Neural cell (in vitro differentiated cells): ENCODE results near the gene ATXN7L3. TPM values are rescaled to one million over a fixed set of nuclear protein-coding genes. Genes with fewer than 3 reads are reported as not detected.

Experiments used
- H2AFZ ChIP-seq: fragments of 200-600, 300-800 bp; sonication (generic), shearing (Covaris generic); 2 replicates; pipeline ENCODE4 v1.6.0; 2014; ENCODE audit warnings: low read depth, mild to moderate bottlenecking, antibody characterized with exemption, low read length, moderate library complexity
- H3F3A ChIP-seq: fragments of 200-600 bp; shearing (Covaris generic); 2 replicates; pipeline ENCODE4 v1.6.1; 2016; ENCODE audit warnings: mild to moderate bottlenecking, moderate library complexity, mixed read lengths, antibody characterized with exemption, low read length; ENCODE audit not compliant: insufficient read depth, poor library complexity, severe bottlenecking
- H3K27ac ChIP-seq: fragments of 200-600, 300-800 bp; sonication (generic), shearing (Covaris generic); 2 replicates; pipeline ENCODE4 v1.5.1; 2014; ENCODE audit warnings: mild to moderate bottlenecking, low read length, moderate library complexity
- H3K27me3 ChIP-seq: fragments of 300-800, 200-600 bp; sonication (generic), shearing (Covaris generic); 2 replicates; pipeline ENCODE4 v1.6.0; 2014; ENCODE audit warnings: mild to moderate bottlenecking, low read depth, low read length, moderate library complexity; ENCODE audit not compliant: insufficient read depth
- H3K36me3 ChIP-seq: fragments of 300-800, 200-600 bp; sonication (generic), shearing (Covaris generic); 2 replicates; pipeline ENCODE4 v1.5.1; 2014; ENCODE audit warnings: mild to moderate bottlenecking, antibody characterized with exemption, low read length, moderate library complexity; ENCODE audit not compliant: insufficient read depth
- H3K4me2 ChIP-seq: fragments of 300-800, 200-600 bp; sonication (generic), shearing (Covaris generic); 2 replicates; pipeline ENCODE4 v1.6.0; 2014; ENCODE audit warnings: mild to moderate bottlenecking, low read length
- H3K4me3 ChIP-seq: fragments of 300-800, 200-600 bp; sonication (generic), shearing (Covaris generic); 2 replicates; pipeline ENCODE4 v1.5.1; 2014; ENCODE audit warnings: mild to moderate bottlenecking, low read length, moderate library complexity
- H3K79me2 ChIP-seq: fragments of 200-600 bp; shearing (Covaris generic); replicated peaks from 2 replicates; pipeline ENCODE4 v1.6.0; 2014; ENCODE audit warnings: mild to moderate bottlenecking, low read length, moderate library complexity; ENCODE audit not compliant: insufficient read depth
- H3K9ac ChIP-seq: fragments of 300-800, 200-600 bp; sonication (generic), shearing (Covaris generic); 2 replicates; pipeline ENCODE4 v1.6.1; 2016; ENCODE audit warnings: mild to moderate bottlenecking, low read length, mixed read lengths
- H3K9me2 ChIP-seq: fragments of 200-600 bp; shearing (Covaris generic); 2 replicates; pipeline ENCODE4 v1.6.1; 2016; ENCODE audit warnings: mild to moderate bottlenecking, low read length, mixed read lengths; ENCODE audit not compliant: insufficient read depth
- H3K9me3 ChIP-seq: fragments of 200-600, 300-800 bp; sonication (generic), shearing (Covaris generic); 2 replicates; pipeline ENCODE4 v1.6.1; 2016; ENCODE audit warnings: mild to moderate bottlenecking, mixed run types, low read length, moderate library complexity, mixed read lengths
- H4K20me1 ChIP-seq: fragments of 200-600 bp; shearing (Covaris generic); 2 replicates; pipeline ENCODE4 v1.6.1; 2016; ENCODE audit warnings: mild to moderate bottlenecking, mixed run types; ENCODE audit not compliant: insufficient read depth
- EP300 ChIP-seq: fragments of 450-650 bp; conservative IDR thresholded peaks from 2 replicates; pipeline ENCODE4 v1.6.1; 2014; ENCODE audit warnings: antibody characterized with exemption, mild to moderate bottlenecking, moderate library complexity; ENCODE audit not compliant: poor library complexity, severe bottlenecking
- EZH2 ChIP-seq: fragments of 200-600, 300-800 bp; shearing (Covaris generic), sonication (generic); IDR thresholded peaks from 2 replicates; pipeline ENCODE4 v1.6.1; 2014; ENCODE audit warnings: antibody characterized with exemption, low read length, borderline replicate concordance, mild to moderate bottlenecking; ENCODE audit not compliant: insufficient read depth, poor library complexity, severe bottlenecking
- MXI1 ChIP-seq: fragments of 450-650 bp; conservative IDR thresholded peaks from 2 replicates; pipeline ENCODE4 v1.6.1; 2014; ENCODE audit warnings: antibody characterized with exemption, mild to moderate bottlenecking; ENCODE audit not compliant: poor library complexity, severe bottlenecking
- POLR2AphosphoS5 ChIP-seq: IDR thresholded peaks from 2 replicates; pipeline ENCODE4 v1.6.1; 2012
- RAD21 ChIP-seq: fragments of 450-650 bp; conservative IDR thresholded peaks from 2 replicates; pipeline ENCODE4 v1.6.1; 2014; ENCODE audit warnings: antibody characterized with exemption, mild to moderate bottlenecking, moderate library complexity
- SMC3 ChIP-seq: fragments of 450-650 bp; conservative IDR thresholded peaks from 2 replicates; pipeline ENCODE4 v1.6.1; 2014; ENCODE audit warnings: antibody characterized with exemption, mild to moderate bottlenecking, moderate library complexity; ENCODE audit not compliant: poor library complexity
- TAF1 ChIP-seq: IDR thresholded peaks from 2 replicates; pipeline ENCODE4 v1.6.1; 2012; ENCODE audit warnings: low read depth
- polyA plus RNA-seq: library from polyadenylated mRNA; depleted of rRNA; stranded (reverse); fragments of >200 nt; gene quantifications from 2 replicates; pipeline ENCODE4 v1.2.3, GENCODE V29; 2014
- TF ChIP-seq, protein P1 (sequence below): fragments of 450-650 bp; IDR thresholded peaks from 2 replicates; pipeline ENCODE4 v1.5.1; 2014; ENCODE audit warnings: antibody characterized with exemption, mild to moderate bottlenecking, moderate library complexity; ENCODE audit not compliant: poor library complexity, severe bottlenecking
- TF ChIP-seq, protein P2 (sequence below): IDR thresholded peaks from 2 replicates; pipeline ENCODE4 v1.6.1; 2012; ENCODE audit warnings: borderline replicate concordance

Gene ATXN7L3
- polyA plus RNA-seq, 1 donor from 2014 or later, result 97.2 TPM

DNA sequence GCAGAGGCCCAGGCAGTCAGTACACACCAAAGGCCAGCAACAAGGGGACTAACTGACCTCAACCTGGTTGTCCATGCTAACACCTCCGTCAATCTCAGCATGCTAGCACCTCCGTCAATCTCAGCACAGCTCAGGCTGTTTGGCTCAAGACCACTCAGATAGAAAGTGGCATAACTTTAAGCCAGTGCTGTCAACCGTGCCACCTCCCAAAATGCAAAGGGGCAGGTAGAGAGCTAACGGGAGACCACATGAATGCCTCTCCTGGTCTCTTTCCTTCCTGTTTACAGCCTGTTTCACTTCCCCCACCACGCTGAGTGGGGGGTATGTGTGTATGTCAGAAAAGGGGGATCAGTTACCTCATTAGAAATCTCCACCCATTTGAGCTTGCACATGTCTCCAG, 16.5 kb upstream of the ATXN7L3 start (continued):
- TF ChIP-seq SMC3 (no peak), POLR2AphosphoS5 (no peak), RAD21 (no peak)

DNA sequence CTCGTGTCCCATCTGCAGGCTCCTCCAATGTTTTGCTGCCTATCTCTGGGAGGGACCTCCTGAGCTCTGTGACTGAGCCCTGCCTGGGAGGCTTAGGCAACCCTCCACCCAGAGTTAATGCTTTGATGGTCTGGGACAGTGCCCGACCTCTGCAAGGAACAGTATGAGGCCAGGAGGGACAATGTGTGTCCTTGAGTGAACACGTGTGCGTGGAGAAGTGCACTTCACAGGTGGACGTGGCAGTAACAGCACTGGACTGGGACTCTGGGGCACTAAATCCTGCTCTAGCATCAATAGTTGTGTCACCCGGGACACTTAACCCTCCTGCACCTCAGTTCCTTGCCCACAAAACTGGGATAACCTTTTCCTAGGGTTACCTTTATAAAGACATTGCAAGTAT, 15.2 kb upstream of the ATXN7L3 start:
- no peaks in the 10 kb centered on the region for H3K9me2 ChIP-seq
- no peaks in the 10 kb centered on the region for H3F3A ChIP-seq
- no peaks in the 10 kb centered on the region for H3K9me3 ChIP-seq
- no peaks in the 10 kb centered on the region for H3K27me3 ChIP-seq
- no peak overlapping the region for H3K27ac ChIP-seq
- H3K9ac ChIP-seq, result no peak overlapping the region
- H3K36me3 ChIP-seq, result peaks cover 19% of the 10 kb centered on the region
- peaks cover 24% of the 10 kb centered on the region for H4K20me1 ChIP-seq
- H3K79me2 ChIP-seq, result peaks cover 25% of the 10 kb centered on the region
- no peak overlapping the region for H3K4me2 ChIP-seq
- H3K4me3 ChIP-seq, result no peak overlapping the region
- H2AFZ ChIP-seq, result no peak overlapping the region
- TF ChIP-seq EZH2 (no peak), TAF1 (no peak), RAD21 (no peak)

DNA sequence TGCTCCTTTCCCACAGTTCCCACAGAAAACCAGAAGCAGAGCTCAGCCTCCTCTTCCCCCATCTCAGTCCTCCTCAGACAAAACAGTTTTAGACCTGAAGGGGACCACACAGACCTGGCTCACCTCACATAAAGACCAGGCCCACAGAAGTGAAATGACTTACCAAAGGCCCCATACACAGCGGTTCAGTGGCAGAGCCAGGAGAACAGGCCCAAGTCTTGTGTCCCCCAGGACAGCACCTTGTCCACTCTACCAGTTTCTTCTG, 14.5 kb upstream of the ATXN7L3 start:
- TF ChIP-seq POLR2AphosphoS5 (no peak), RAD21 (no peak), MXI1 (no peak), SMC3 (no peak), TAF1 (no peak), EP300 (no peak), EZH2 (no peak)
- TF ChIP-seq, protein P1, sequence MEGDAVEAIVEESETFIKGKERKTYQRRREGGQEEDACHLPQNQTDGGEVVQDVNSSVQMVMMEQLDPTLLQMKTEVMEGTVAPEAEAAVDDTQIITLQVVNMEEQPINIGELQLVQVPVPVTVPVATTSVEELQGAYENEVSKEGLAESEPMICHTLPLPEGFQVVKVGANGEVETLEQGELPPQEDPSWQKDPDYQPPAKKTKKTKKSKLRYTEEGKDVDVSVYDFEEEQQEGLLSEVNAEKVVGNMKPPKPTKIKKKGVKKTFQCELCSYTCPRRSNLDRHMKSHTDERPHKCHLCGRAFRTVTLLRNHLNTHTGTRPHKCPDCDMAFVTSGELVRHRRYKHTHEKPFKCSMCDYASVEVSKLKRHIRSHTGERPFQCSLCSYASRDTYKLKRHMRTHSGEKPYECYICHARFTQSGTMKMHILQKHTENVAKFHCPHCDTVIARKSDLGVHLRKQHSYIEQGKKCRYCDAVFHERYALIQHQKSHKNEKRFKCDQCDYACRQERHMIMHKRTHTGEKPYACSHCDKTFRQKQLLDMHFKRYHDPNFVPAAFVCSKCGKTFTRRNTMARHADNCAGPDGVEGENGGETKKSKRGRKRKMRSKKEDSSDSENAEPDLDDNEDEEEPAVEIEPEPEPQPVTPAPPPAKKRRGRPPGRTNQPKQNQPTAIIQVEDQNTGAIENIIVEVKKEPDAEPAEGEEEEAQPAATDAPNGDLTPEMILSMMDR, result no peak
- TF ChIP-seq, protein P2, sequence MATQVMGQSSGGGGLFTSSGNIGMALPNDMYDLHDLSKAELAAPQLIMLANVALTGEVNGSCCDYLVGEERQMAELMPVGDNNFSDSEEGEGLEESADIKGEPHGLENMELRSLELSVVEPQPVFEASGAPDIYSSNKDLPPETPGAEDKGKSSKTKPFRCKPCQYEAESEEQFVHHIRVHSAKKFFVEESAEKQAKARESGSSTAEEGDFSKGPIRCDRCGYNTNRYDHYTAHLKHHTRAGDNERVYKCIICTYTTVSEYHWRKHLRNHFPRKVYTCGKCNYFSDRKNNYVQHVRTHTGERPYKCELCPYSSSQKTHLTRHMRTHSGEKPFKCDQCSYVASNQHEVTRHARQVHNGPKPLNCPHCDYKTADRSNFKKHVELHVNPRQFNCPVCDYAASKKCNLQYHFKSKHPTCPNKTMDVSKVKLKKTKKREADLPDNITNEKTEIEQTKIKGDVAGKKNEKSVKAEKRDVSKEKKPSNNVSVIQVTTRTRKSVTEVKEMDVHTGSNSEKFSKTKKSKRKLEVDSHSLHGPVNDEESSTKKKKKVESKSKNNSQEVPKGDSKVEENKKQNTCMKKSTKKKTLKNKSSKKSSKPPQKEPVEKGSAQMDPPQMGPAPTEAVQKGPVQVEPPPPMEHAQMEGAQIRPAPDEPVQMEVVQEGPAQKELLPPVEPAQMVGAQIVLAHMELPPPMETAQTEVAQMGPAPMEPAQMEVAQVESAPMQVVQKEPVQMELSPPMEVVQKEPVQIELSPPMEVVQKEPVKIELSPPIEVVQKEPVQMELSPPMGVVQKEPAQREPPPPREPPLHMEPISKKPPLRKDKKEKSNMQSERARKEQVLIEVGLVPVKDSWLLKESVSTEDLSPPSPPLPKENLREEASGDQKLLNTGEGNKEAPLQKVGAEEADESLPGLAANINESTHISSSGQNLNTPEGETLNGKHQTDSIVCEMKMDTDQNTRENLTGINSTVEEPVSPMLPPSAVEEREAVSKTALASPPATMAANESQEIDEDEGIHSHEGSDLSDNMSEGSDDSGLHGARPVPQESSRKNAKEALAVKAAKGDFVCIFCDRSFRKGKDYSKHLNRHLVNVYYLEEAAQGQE, result no peak
- Histone ChIP-seq H3K4me2 (no peak overlapping the region), H3F3A (no peaks in the 10 kb centered on the region), H3K4me3 (no peak overlapping the region), H3K27ac (no peak overlapping the region), H3K79me2 (peaks cover 25% of the 10 kb centered on the region), H4K20me1 (peaks cover 24% of the 10 kb centered on the region), H2AFZ (no peak overlapping the region), H3K36me3 (peaks cover 19% of the 10 kb centered on the region), H3K27me3 (no peaks in the 10 kb centered on the region), H3K9ac (no peak overlapping the region), H3K9me2 (no peaks in the 10 kb centered on the region), H3K9me3 (no peaks in the 10 kb centered on the region)
